ENCODE results near the gene KAZN. TPM values are rescaled to one million over a fixed set of nuclear protein-coding genes. Genes with fewer than 3 reads are reported as not detected.

The KAZN gene
- total and polyA plus RNA-seq, 10 donors = 20.0 to 245 (median 144) TPM

DNA sequence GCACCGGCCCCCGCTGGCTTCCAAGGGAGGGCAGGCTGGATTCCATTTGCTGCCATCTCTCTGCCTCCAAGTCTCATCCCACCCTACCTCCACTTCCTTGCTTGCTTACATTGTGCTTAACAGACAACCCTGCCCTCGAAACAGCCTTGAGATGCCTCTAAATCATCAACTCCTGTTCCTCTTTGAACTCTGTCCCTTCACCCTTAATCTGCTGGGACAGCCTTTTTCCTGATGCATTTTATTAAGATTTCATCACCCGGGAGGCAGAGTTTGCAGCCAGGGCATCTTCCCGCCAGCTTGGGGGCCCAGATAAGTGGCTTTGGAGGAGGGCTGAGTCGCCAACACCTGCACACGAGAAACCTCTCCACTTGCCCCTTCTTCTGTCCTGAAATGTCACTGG is 192.5 kb downstream of the KAZN start:
- no peaks in the 10 kb centered on the region for H3K9me3 ChIP-seq
- H3K27ac ChIP-seq = no peak overlapping the region
- H3K4me1 ChIP-seq = peaks cover 0 to 6% (median 0%) of the 10 kb centered on the region in 6 donors
- TF ChIP-seq POLR2AphosphoS5 (IDR thresholded peaks at IDR 0.05) (no peak), POLR2A (IDR thresholded peaks at IDR 0.05) (no peak)
- TF ChIP-seq, protein P1, sequence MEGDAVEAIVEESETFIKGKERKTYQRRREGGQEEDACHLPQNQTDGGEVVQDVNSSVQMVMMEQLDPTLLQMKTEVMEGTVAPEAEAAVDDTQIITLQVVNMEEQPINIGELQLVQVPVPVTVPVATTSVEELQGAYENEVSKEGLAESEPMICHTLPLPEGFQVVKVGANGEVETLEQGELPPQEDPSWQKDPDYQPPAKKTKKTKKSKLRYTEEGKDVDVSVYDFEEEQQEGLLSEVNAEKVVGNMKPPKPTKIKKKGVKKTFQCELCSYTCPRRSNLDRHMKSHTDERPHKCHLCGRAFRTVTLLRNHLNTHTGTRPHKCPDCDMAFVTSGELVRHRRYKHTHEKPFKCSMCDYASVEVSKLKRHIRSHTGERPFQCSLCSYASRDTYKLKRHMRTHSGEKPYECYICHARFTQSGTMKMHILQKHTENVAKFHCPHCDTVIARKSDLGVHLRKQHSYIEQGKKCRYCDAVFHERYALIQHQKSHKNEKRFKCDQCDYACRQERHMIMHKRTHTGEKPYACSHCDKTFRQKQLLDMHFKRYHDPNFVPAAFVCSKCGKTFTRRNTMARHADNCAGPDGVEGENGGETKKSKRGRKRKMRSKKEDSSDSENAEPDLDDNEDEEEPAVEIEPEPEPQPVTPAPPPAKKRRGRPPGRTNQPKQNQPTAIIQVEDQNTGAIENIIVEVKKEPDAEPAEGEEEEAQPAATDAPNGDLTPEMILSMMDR (IDR thresholded peaks at IDR 0.05 in 8 of 11, conservative IDR thresholded peaks at IDR 0.05 in 3 of 11) = no peak
- intact Hi-C loops (cut with DNase I; ENCODE audit: low total_unique reads) = no loop called here
- no peak for DNase-seq
- no peak overlapping the region for H3K4me3 ChIP-seq
- 61 to 87% (median 75%) methylated on average over 7 of the region's 7 CpGs for WGBS, 5 donors
- H3K27me3 ChIP-seq (replicated peaks in 1 of 7) = no peaks in the 10 kb centered on the region
- no peaks in the 10 kb centered on the region for H3K36me3 ChIP-seq

DNA sequence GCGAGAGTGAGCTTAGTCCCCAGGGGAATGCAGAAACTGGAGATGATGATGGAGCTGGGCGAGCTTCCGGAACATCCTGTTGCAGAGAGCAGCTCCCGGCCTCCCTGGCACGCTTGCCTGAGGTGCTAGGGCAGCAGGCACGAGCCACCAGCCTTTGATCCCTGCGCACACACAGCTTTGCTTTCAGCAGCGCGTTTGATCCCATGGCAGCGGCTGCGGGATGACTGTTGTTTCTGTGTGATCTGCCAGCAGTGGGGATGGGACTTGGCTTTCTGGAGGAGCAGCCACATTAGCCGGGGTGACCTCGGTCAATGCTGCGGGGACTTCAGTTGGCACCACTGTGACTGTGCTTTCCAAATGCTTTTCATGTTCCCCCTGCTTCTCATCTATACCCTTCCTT is 193.2 kb downstream of the KAZN start:
- intact Hi-C loops (cut with DNase I; ENCODE audit: low total_unique reads) = no loop called here

DNA sequence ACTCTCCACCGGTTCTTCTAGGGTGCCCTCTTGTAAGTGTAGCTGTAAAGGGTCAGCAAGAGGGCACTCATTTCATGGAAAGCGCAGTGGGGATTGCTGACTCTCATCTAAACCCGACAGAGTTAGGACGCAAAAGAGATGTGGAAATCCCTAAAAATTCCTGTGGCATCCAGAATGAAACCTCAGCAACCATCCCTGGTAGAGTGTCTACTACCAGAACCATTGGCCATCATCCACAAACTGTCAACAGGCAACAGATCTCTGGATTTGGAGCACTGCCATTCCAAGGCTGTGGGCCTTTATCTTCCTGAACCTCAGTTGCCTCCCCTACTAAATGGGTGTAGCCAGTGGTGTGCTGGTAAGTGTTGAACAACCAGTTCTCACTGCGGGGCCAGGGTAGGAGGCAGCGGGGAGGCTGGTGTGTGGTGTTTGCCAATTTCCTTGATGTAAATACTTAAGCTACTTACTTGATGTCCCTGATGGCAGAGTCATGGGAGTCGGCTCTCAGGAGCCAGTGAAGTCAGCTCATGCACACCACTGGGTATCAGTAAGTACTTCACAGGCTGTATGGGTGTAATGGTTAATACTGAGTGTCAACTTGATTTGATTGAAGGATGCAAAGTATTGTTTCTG is 195.8 kb downstream of the KAZN start:
- TF ChIP-seq, protein P1 (IDR thresholded peaks at IDR 0.05 in 8 of 11, conservative IDR thresholded peaks at IDR 0.05 in 3 of 11) = no peak
- TF ChIP-seq POLR2AphosphoS5 (IDR thresholded peaks at IDR 0.05) = no peak
- no peak overlapping the region for H3K27ac ChIP-seq
- 84 to 93% (median 91%) methylated on average over 7 of the region's 7 CpGs for WGBS, 5 donors
- no peaks in the 10 kb centered on the region for H3K36me3 ChIP-seq
- H3K4me1 ChIP-seq = no peaks in the 10 kb centered on the region
- H3K9me3 ChIP-seq = no peaks in the 10 kb centered on the region
- DNase-seq = peak; percentile 47
- intact Hi-C loops (cut with DNase I; ENCODE audit: low total_unique reads) = no loop called here
- H3K27me3 ChIP-seq (replicated peaks in 1 of 7) = no peaks in the 10 kb centered on the region
- H3K4me3 ChIP-seq = no peak overlapping the region

More for the DNA sequence above, 193.2 kb downstream of the KAZN start:
- Histone ChIP-seq H3K4me3 (no peak overlapping the region), H3K9me3 (no peaks in the 10 kb centered on the region), H3K27ac (no peak overlapping the region), H3K4me1 (no peaks in the 10 kb centered on the region), H3K27me3 (replicated peaks in 1 of 7) (no peaks in the 10 kb centered on the region), H3K36me3 (no peaks in the 10 kb centered on the region)
- TF ChIP-seq, protein P1 (IDR thresholded peaks at IDR 0.05 in 8 of 11, conservative IDR thresholded peaks at IDR 0.05 in 3 of 11) = no peak
- TF ChIP-seq POLR2A (IDR thresholded peaks at IDR 0.05) (no peak), POLR2AphosphoS5 (IDR thresholded peaks at IDR 0.05) (no peak)
- peak; percentile 72 for DNase-seq
- 90 to 95% (median 91%) methylated on average over 14 of the region's 14 CpGs for WGBS, 5 donors

DNA sequence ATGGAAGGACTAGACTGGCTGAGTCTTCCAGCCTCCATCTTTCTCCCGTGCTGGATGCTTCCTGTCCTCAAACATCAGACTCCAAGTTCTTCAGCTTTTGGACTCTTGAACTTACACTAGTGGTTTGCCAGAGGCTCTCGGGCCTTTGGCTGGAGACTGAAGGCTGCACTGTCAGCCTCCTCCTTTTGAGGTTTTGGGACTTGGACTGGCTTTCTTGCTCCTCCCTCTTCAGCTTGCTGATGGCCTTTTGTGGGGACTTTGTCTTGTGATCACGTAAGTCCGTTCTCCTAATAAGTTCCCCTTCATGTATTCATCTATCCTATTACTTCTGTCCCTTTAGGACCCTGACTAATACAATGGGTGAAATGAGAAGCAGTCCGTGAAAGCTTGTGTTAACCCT is 196.4 kb downstream of the KAZN start:
- 78 to 93% (median 90%) methylated on average over 5 of the region's 5 CpGs for WGBS, 5 donors
- Histone ChIP-seq H3K4me1 (no peaks in the 10 kb centered on the region), H3K4me3 (no peak overlapping the region), H3K27ac (no peak overlapping the region), H3K27me3 (replicated peaks in 1 of 7) (no peaks in the 10 kb centered on the region), H3K9me3 (no peaks in the 10 kb centered on the region), H3K36me3 (no peaks in the 10 kb centered on the region)
- DNase-seq = no peak
- intact Hi-C loops (cut with DNase I; ENCODE audit: low total_unique reads) = no loop called here
- TF ChIP-seq, protein P1 (IDR thresholded peaks at IDR 0.05 in 8 of 11, conservative IDR thresholded peaks at IDR 0.05 in 3 of 11) = no peak
- TF ChIP-seq POLR2A (IDR thresholded peaks at IDR 0.05) (no peak), POLR2AphosphoS5 (IDR thresholded peaks at IDR 0.05) (no peak)
